MCF 10A (cell line): Measurements from ENCODE around the gene PDCD6IP. TPM values are rescaled to one million over a fixed set of nuclear protein-coding genes. Genes with fewer than 3 reads are reported as not detected.

Experiments used
- BruUV-seq: library from RNA; stranded (reverse); fragments of 400-500 nt; replicated peaks from 2 replicates; lab custom pipeline; 2021; lab: Mats Ljungman, UMichigan
- CTCF ChIA-PET: fragments of 300-600 bp; sonication (Branson Sonifier 250); formaldehyde crosslinking; extraction: SDS; loops from one replicate; lab custom pipeline; 2021; ENCODE audit warnings: antibody characterized with exemption, inconsistent platforms; lab: Yijun Ruan, JAX
- POLR2A ChIA-PET: fragments of 300-600, 350-650 bp; sonication (Branson Sonifier 250); formaldehyde crosslinking; extraction: SDS; loops from one replicate; lab custom pipeline; 2020; ENCODE audit warnings: antibody characterized with exemption, inconsistent platforms; lab: Yijun Ruan, JAX
- DNase-seq: peaks from one replicate; pipeline ENCODE4 v3.0.0-alpha.2; 2018; ENCODE audit not compliant: unreplicated experiment
- H3K27ac Mint-ChIP-seq: one replicate; pipeline ENCODE4 v1.8.0; 2022; ENCODE audit warnings: mild to moderate bottlenecking, low read depth, mixed read lengths; ENCODE audit not compliant: unreplicated experiment
- H3K27me3 Mint-ChIP-seq: one replicate; pipeline ENCODE4 v1.8.0; 2022; ENCODE audit warnings: mixed read lengths; ENCODE audit not compliant: insufficient read depth, unreplicated experiment
- H3K36me3 Mint-ChIP-seq: one replicate; pipeline ENCODE4 v1.8.0; 2022; ENCODE audit warnings: mild to moderate bottlenecking, moderate library complexity, mixed read lengths; ENCODE audit not compliant: insufficient read depth, unreplicated experiment
- H3K4me1 Mint-ChIP-seq: one replicate; pipeline ENCODE4 v1.8.0; 2022; ENCODE audit warnings: mixed read lengths; ENCODE audit not compliant: insufficient read depth, unreplicated experiment
- H3K4me3 Mint-ChIP-seq: one replicate; pipeline ENCODE4 v1.8.0; 2022; ENCODE audit warnings: mild to moderate bottlenecking, moderate library complexity, mixed read lengths; ENCODE audit not compliant: unreplicated experiment
- H3K9me3 Mint-ChIP-seq: one replicate; pipeline ENCODE4 v1.8.0; 2022; ENCODE audit warnings: mixed read lengths; ENCODE audit not compliant: unreplicated experiment
- intact Hi-C: fragments of 100-400 bp; cut with micrococcal nuclease; formaldehyde crosslinking; loops from 2 replicates; pipeline ENCODE4 v1.14.1; 2022
- total RNA-seq: library from RNA; stranded (reverse); gene quantifications from 2 replicates; pipeline ENCODE4 v1.2.3, GENCODE V29; 2022
- TF ChIP-seq, protein P1 (sequence below): fragments of 200-600 bp; IDR thresholded peaks from one replicate; pipeline ENCODE4 v1.8.0; 2022; ENCODE audit warnings: antibody characterized with exemption, mild to moderate bottlenecking; ENCODE audit not compliant: unreplicated experiment

PDCD6IP gene
- total RNA-seq, 1 experiment from 2014 or later: 286 TPM

DNA sequence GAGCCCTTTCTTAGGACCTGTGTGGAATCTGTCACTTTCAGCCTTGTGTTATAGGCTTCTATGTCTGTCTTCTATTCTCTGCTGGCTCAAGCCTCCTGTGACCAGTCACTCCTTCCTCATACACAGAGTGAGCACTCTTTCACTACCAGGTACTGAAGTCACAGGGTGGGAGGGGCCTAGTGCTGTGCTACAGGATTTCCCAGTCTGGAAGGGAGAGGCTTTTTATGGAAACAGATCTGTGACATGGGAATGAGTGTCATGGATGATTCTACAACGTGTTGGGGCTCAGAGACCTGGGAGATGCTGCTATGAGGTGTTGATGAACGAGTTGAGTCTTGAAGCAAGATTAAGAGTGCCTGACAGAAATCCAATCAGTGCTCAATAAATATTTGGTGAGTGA, 100.5 kb downstream of the PDCD6IP start:
- Mint-ChIP-seq H3K4me3 (no peak overlapping the region), H3K9me3 (no peaks in the 10 kb centered on the region), H3K36me3 (no peaks in the 10 kb centered on the region), H3K27me3 (peaks cover 15% of the 10 kb centered on the region), H3K4me1 (no peaks in the 10 kb centered on the region), H3K27ac (no peak overlapping the region)
- DNase-seq: no peak
- intact Hi-C loops: no loop called here
- CTCF ChIA-PET: no interaction called here
- POLR2A ChIA-PET: no interaction called here
- no TSS peak for BruUV-seq
- TF ChIP-seq, protein P1, sequence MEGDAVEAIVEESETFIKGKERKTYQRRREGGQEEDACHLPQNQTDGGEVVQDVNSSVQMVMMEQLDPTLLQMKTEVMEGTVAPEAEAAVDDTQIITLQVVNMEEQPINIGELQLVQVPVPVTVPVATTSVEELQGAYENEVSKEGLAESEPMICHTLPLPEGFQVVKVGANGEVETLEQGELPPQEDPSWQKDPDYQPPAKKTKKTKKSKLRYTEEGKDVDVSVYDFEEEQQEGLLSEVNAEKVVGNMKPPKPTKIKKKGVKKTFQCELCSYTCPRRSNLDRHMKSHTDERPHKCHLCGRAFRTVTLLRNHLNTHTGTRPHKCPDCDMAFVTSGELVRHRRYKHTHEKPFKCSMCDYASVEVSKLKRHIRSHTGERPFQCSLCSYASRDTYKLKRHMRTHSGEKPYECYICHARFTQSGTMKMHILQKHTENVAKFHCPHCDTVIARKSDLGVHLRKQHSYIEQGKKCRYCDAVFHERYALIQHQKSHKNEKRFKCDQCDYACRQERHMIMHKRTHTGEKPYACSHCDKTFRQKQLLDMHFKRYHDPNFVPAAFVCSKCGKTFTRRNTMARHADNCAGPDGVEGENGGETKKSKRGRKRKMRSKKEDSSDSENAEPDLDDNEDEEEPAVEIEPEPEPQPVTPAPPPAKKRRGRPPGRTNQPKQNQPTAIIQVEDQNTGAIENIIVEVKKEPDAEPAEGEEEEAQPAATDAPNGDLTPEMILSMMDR: no peak

DNA sequence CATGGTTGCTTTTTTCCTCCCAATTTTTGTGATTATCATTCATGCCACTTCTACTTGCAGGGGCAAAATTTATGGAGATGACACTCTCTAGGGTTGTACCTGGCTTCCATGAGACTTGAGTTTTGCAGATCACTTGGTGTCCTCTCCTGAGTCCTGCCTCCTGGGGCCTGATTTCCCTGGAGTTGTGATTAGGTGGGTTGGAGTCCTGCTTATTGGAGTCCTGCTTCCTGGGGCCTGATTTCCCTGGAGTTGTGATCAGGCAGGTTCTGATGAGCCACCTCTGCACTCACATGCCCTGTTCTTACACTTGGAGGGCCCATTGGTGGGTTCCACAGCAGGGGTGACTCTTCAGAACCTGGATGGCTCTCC, 102.0 kb downstream of the PDCD6IP start:
- H3K4me1 Mint-ChIP-seq: no peaks in the 10 kb centered on the region
- CTCF ChIA-PET: interaction anchor here (1.0 kb wide), 1 partner anchor 17 kb away, joined by 3 read pairs; no protein-coding TSS in a partner anchor
- TF ChIP-seq, protein P1: no peak
- no peaks in the 10 kb centered on the region for H3K36me3 Mint-ChIP-seq
- DNase-seq: no peak
- intact Hi-C loops: no loop called here
- BruUV-seq: no TSS peak
- no peaks in the 10 kb centered on the region for H3K9me3 Mint-ChIP-seq
- POLR2A ChIA-PET: no interaction called here
- peaks cover under 1% of the 10 kb centered on the region for H3K27me3 Mint-ChIP-seq
- H3K4me3 Mint-ChIP-seq: no peak overlapping the region
- H3K27ac Mint-ChIP-seq: no peak overlapping the region

DNA sequence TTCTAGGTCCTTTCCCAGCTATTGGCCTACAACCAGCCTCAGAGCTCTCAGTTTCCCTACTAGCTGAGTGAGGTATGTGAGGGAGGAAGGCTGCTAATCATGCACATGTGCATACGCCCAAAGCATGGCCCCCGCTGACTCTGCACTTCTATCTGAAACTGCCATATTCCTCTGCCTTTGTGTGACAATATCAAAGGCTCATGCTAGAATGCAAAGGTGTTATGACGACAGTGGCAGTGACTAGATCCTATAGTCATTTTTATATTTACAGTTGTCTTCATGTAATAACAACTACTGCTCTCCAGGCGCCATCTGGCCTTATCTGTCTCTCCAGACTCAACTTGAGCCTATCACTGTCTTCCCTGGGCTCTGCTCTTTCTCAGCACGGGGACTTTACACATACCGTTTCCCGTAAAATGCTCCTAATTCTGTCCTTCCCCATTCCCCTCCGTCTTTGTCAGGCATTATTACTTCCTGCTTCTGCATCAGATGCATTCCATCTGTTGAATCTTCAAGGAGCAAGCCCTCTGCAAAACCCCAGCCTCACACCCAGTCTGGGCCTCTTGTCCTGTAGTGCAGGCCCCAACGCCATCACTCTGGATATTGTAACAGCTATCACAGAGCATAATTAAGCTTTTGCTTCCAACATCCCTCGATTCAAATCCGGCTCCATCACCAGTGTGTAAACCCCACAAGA, 102.5 kb downstream of the PDCD6IP start:
- CTCF ChIA-PET: interaction anchor here (0.6 kb wide), 1 partner anchor 486 kb away, joined by 3 read pairs; no protein-coding TSS in a partner anchor
- Mint-ChIP-seq H3K36me3 (no peaks in the 10 kb centered on the region), H3K4me1 (no peaks in the 10 kb centered on the region), H3K27ac (no peak overlapping the region), H3K27me3 (no peaks in the 10 kb centered on the region), H3K4me3 (no peak overlapping the region), H3K9me3 (no peaks in the 10 kb centered on the region)
- POLR2A ChIA-PET: no interaction called here
- TF ChIP-seq, protein P1: no peak
- intact Hi-C loops: no loop called here
- DNase-seq: no peak
- no TSS peak for BruUV-seq

DNA sequence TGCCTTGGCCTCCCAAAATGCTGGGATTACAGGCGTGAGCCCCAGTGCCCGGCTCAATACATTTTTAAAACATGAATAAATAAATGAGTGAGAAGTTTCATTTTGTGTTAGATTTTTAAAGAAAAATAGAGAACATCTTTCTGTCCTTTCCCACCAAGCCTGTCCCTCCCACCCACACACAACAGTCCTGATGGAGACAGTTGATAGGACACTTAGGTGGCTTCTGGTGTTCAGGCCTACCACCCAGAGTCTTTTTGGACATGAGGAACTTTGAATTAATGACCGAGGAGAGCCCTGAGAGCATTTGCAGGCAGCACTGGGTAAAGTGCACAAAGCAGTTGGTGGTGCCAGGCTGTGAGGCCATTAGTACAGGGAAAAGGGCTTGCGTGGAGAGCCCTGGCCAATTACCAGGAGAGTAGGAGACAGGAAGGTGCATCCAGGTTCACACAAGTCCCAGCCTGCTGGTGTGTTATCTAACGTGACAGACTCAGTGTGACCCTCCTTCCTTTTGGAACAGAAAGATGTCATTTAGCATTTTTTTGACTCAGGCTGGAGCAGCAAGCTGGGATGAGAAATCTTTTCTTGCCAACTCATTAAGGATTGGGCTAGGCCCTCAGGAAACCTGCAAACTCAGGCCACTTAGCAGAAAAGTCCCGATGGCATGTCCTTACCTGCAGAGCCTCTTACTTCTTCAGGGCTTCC, 103.6 kb downstream of the PDCD6IP start:
- H3K9me3 Mint-ChIP-seq: no peaks in the 10 kb centered on the region
- intact Hi-C loops: no loop called here
- POLR2A ChIA-PET: no interaction called here
- no peak for DNase-seq
- H3K27me3 Mint-ChIP-seq: no peaks in the 10 kb centered on the region
- no peaks in the 10 kb centered on the region for H3K36me3 Mint-ChIP-seq
- H3K27ac Mint-ChIP-seq: no peak overlapping the region
- H3K4me1 Mint-ChIP-seq: no peaks in the 10 kb centered on the region
- TF ChIP-seq, protein P1: no peak
- CTCF ChIA-PET: interaction anchor here (0.7 to 1.7 kb wide), 2 partner anchors 39 to 782 kb away, joined by 4 read pairs; no protein-coding TSS in a partner anchor
- no peak overlapping the region for H3K4me3 Mint-ChIP-seq
- no TSS peak for BruUV-seq
